HG02885 (cell line): ENCODE results near the gene ERP27.

ENCODE experiments used
- ATAC-seq: cut with Tn5 transposase; IDR thresholded peaks from one replicate; pipeline ENCODE4 v1.9.1; 2021; ENCODE audit warnings: mild to moderate bottlenecking; ENCODE audit not compliant: unreplicated experiment, poor library complexity

The ERP27 gene

DNA sequence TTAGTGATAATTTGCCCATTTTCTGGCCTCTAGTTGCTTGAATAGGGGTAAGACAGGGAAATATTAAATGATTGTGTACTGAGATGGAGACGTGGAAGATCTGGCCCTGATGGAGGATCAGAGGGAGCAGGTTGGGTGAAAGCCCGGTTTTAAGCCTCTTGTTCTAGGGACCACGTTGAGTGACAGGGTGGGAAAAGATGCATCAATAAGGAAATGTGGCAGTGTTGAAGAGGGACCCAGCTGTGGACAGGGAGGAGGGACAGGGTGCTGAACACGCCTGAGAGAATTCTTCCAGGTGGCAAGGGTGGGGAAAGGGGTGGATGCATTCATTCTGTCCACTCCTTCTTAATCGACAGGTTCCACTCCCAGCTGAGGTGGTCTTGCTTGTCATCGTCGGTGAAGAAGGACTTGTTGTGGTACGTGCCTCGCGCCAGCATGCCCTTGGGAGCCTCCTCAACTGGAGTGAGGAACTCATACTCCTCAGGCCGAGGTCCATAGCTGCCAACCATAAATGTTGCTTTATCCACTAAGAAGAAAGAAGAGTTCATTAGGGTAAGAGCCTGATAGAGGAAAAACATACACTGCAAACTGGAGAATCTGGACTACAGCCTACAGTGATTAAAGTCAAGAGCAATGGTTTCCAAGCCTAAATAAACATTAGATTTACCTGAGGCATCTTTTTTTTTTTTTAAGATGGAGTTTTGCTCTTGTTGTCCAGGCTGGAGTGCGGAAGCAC is 4.0 kb upstream of the ERP27 start:
- ATAC-seq: no peak

DNA sequence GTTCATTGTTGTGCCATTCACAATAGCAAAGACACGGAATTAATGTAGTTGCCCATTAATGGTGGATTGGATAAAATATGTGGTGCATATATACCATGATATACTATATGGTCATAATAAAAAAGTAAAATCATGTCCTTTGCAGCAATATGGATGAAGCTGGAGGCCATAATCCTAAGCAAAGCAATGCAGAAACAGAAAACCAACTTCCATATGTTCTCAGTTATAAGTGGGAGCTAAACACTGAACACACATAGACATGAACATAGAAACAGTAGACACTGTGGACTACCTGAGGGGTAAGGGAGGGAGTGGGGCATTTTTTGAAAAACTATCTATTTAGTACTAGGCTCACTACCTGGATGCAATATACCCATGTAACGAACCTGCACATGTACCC is 3.0 kb upstream of the ERP27 start:
- no peak for ATAC-seq

DNA sequence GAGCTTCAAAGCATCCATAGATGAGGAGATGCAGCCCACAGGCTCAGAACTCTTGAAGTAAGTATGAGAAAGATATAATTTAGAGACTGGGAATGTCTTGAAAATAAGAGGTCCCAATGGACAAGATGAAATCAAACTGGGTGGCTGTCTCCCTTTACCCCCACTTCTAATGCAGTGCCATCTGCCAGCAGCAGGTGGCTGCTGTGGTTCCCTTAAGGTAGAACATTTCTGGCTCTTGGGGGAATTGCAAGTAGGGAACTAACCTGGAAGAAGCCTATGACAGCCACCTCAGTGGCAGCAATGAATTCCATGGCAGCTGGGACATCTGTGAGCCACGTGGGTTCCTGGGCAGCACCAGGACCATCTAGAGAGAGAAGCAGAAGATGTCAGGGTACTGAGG is 648 bp downstream of the ERP27 start:
- peak; percentile 65 for ATAC-seq

DNA sequence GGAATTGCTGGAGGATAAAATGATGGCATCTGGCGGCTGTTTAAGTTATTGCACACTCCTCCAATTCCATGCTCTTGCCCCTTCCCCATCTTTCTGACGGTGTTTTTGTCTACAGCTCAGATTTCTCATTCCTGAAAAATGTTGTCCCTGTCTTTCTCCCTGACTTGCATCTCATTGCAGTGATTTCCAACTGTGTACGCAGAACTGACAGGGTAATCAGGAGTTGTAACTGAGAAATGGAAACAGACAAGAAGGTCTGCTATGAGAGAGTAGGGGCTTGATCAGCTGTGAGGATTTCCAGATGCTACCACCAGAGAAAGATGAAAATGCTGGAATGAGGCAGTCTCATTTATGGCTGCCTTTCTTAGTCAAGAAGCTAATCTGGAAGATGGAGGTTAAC is 1.3 kb downstream of the ERP27 start:
- no peak for ATAC-seq

DNA sequence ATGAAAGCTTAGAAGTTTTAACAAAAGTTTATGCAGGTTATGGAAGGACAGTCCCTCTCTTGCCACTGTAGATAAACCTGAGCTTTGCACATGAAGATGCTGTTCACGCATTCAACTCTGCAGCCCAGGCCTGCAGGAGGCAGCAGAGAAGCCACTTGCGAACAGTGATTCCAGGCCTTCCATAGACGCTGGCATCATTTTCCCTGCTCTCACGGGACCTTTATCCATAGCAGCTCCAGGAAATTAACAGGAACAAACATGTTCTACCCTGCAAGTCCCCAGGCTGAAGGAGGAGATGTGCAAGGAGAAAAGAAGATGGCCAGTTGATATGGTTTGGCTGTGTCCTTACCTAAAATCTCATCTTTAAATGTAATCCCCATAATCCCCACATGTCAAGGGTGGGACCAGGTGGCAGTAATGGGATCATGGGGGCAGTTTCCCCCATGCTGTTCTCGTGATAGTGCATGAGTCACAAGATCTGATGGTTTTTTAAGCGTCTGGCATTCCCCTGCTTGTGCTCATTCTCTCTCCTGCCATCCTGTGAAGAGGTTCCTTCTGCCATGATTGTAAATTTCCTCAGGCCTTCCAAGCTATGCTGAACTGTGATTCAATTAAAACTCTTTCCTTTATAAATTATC is 2.0 kb downstream of the ERP27 start:
- no peak for ATAC-seq

DNA sequence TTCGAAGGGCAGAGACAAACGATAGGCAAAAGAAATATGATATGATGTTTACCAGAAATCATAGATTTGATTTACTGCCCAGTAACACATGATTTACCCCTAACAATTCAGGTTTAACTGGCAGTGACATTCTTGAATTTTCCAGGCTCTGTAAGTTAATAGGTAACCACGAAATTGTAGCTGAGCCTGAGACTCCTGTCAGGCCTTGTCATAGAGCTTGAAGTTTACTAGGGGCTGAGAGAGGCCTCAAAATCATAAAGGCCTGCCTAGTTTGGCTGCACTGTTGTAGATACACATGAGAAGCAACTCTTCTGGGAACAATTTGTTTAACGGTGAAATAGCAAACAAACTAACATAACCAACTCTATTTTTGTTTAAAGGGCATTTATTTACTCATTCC is 3.3 kb downstream of the ERP27 start:
- ATAC-seq: no peak

DNA sequence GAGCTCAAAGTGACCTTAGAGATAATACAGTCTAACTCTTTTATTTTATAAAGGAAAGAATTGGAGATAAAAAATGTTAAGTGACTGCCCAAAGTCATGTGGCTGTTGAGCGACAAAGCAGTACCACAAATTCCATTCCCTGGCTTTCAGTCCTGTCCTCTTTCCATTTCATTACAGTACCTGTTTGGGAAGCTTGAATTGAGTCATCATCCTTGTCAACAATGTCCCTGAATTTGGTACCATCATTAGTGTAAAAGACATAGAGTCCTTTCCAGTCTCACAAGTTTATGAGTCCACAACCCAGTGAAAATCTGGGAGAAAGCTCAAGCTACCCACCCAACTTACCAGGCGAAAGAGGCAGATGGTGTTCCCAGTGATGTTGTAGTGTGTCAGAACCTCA is 3.8 kb downstream of the ERP27 start:
- no peak for ATAC-seq

DNA sequence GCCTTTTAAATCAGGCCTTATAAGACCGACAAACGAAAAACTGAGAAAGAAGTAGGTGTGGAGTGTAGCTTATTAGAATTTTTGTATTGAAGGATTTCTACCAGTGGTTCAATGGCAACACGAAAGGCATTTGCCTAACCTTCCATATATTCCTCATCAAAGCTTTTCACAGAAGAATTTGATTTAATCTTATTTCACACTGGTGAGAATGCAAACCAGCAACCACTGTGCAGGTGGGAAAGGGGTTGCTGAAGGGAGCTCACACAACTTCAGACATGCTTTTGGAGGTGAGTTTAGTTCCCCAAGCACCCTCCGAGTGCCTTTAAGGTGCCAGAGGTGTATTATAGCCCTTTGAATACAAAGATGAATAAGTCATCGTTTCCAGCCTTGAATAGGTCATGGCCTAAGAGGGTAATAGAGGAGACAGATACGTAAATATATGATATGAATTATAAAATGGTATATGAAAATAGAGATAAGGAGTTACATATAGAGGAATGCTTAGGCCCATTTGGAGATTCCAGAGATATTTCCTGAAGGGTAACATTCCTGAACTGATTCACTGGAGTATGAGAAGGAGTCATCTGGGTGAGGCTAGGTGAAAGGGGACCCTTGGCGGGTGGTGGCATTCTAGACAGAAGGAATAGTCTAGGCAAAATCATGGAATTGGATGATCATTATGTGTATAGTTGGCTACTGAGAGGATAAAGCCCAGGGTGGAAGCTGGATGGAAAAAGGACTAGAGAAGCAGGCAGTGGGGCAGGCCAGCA is 6.4 kb downstream of the ERP27 start:
- no peak for ATAC-seq

DNA sequence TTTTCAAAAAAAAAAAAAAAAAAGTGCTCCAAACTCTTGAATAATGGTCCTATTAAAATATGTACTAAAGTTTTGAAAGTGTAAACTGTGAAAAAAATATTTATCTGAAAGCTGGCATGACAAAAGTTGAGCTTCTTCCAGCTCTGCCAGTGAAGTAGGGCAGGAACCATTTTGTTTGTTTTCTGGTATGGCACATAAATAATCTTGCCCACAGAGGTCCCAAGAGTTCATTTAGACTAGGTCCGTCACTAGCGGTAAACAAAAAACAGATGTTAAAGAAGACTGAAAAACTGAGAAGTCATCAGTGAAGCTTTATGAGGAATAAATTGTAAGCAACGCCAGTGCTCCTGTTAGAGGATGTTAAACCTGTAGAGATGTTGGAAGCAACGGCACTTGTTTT is 7.0 kb downstream of the ERP27 start:
- no peak for ATAC-seq

DNA sequence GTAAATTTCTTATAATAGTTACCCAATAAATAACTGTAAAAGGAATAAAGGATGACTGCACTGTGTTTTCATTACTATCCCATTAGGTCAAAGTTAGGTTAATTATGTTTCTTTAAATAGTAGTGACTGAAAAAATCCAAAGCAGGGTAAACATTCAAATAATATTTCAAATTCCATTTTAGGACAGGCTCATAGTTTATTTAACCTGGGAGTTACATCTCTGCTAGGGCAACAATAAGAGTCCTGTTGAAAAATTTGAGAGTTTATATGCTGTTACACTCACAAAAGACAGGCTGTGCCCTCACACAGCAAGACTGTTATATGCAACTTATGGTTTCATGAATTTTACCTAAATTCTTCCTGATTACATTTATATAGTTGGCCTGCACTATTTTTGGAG is 8.0 kb downstream of the ERP27 start:
- no peak for ATAC-seq

DNA sequence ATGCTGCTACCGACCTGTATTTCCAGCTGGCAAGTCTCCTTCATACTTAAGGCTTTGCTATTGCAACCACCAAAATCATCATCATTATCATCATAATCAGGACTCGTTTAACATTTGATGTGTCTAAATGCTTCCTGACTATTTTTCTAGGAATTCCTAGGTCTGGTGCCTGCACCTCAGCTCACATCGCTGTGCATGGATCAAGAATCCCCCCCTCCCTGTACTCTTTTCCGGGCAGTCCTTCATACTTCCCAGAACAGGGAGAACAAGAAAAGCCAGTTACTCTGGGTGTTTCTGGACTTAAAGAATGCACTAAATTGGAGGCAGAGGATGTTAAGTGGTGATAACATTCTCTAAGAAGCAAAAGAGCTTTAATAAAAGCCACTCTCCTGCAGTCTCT is 9.4 kb downstream of the ERP27 start:
- ATAC-seq: no peak

DNA sequence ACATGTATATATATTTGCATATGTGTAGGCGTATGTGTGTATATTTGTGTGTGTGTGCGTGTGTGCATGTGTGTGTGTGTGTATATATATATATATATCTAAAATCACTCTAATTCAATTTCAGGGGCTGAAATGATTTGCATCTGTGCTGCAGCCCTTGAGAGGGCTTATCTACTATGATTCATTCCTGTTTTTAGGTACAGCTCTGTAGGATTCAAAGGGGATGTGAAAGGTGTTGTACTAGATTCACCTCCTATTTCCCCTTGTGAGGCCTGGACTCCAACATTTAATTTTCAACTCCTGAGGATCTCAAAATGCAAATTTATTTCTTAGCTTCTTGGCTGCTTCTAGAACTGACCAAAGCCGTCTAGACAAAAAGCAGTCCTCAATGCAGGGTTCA is 11.1 kb downstream of the ERP27 start:
- no peak for ATAC-seq

DNA sequence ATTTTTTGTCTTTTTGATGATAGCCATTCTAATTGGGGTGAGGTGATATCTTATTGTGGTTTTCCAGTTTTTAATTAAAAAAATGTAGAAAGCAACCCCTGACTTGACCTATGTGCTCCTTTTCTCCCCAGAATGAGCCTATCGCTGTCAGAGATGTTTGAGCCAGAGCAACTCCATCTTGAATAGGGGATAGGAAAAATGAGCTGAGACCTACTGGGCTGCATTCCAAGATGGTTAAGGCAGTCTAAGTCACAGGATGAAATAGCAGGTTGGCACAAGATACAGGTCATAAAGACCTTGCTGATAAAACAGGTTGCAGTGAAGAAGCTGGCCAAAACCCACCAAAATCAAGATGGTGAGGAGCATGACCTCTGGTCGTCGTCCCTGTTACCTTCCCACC is 13.8 kb downstream of the ERP27 start:
- no peak for ATAC-seq

DNA sequence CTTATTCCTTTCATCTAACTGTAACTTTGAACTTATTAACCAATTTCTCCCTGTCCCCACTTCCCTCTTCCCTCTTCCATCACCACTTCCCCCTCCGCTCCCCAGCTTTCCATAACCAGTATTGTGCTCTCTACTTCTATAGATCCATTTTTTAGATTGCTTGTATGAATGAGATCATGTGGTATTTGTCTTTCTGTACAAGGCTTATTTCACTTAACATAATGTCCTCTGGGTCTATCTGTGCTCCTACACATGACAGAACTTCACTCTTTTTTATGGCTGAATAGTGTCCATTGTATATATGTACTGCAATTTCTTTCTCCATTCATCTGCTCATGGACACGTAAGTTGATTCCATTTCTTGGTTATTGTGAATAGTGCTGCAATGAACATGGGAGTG is 14.4 kb downstream of the ERP27 start:
- ATAC-seq: no peak

DNA sequence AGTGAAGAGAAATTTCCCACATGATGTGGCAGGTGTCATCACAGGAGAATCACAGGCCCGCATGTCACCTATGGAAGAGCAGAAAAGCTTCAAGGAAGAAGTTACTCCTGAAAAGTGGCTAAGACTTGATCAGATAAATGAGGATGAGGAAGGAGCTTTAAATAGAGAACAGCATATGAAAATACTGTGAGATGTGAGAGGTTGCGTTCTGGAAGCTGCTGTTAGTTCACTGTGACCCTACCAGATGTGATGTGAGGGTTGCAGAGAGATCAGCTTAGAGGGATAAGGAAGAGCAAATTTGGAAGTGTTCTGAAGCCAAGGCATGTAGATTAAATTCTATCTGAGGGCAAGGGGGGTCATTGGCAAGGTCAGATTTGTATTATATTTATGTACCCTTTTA is 17.1 kb downstream of the ERP27 start:
- ATAC-seq: peak; percentile 36

DNA sequence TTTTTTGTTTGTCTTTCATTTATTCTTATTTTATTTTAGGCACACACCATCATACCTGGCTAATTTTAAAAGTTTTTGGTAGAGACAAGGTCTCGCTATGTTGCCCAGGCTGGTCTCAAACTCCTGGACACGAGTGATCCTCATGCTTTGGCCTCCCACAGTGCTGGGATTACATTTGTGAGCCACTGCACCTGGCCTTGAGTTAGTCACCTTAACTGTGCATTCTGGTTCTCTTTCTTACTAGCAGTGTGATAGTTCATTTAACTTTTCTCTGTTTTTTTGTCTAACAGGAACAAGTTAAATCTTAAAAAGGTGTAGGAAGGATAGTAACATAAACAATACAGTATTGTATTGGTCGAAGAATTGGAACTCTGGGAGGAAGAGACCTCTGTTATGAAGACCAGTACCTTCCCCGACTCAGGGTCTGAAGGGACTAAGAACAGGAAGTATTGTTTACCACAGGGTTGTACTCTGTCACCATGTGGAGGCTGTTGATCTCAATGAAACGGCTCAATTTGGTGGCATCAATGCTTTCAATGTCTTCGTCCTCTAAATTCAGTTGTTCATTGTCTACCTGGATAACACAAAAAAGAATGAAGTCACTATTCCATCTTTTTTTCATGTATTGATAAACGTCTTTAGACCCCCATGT is 17.7 kb downstream of the ERP27 start:
- peak; percentile 69 for ATAC-seq

DNA sequence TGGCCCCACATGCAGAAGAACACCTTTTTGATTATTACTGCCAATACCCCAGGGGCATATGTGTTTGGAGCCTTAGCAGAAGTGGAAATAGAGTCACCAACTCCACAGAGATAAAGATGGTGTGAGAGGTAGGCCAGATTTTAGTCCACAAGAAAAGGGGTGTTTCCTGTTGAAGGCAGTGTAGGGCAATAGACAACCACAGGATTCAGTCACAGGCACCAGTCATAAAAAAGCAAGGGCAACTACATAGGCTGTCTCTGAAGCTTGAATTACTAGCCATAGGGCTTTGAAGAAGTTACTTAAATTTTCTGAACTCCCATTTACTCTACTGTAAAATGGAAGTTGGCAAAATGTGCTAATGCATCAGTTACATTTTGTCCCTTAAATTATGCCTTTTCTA is 18.9 kb downstream of the ERP27 start:
- no peak for ATAC-seq

DNA sequence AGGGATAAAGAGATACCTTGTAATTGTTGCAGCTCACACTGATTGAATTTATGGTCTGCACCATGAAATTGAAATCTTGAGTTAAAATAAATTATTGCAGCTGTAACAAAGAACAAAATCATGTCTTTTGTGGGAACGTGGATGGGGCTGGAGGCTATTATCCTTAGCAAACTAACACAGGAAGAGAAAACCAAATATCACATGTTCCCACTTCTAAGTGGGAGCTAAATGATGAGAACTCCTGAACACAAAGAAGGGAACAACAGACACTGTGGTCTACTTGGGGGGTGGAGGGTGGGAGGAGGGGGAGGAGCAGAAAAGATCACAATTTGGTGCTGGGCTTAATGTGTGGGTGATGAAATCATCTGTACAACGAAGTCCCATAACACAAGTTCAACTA is 22.6 kb downstream of the ERP27 start:
- no peak for ATAC-seq

DNA sequence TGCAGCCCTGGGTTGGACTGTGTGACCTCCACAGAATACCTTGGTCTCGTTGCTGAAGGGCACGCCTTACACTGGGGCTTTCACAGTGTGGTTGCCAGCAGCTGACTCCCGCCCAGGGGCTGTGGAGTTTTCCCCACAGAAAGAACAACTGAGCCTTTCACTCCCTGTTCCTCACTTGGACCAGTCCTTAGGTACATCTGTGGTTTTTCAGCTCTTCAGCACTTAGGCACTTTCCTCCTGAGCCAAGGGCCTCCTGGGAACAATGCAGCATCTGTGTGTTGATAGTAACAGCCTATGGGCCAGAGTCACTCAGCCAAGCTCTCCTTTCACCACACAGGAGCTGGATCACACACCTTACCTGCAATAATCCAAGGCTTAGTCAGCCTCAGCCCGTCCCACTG is 25.0 kb downstream of the ERP27 start:
- ATAC-seq: no peak

DNA sequence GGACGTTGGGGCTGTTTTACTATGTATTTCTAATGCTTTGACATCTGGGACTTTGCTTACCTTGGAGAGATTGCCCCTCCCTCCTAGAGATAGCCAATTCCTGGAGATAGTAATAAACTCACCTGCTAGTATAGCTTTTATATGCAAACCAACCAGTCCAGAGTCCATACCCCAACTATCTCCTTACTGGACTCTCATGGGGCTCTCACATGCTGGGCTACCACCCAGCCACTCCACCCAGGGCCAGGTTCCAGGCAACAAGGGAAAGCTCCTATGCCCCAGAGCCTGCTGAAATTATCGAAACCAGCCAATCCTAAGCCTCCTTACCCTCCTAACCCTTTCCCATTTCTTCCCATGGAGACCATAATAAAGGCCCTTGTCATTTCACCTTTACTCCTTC is 27.2 kb downstream of the ERP27 start:
- no peak for ATAC-seq
